ENCODE data around the gene PTPRT. TPM values are rescaled to one million over a fixed set of nuclear protein-coding genes. Genes with fewer than 3 reads are reported as not detected.

PTPRT gene
- total and polyA plus RNA-seq, 7 donors, result under 0.01 to 0.09 (median 0.03) TPM; not detected in 1

DNA sequence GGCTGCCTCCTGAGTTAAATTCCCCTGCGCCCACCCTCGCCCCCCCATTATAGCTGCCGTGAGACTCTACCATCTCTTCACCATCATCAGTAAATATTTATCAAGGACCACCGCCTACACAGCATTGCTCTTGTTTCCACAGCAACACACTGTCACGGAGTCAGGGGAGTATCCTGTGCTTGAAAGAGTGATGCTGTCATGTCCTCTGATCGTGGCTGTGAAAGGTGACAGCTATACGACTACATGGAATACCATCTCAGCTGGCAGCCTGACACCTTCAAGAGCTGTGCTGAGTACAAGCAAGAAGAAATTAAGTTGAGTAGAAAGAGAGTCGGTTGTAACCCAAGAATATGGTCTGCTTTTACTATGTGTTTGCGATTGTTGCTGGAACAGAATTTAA is 3.4 kb downstream of the PTPRT start:
- WGBS, 3 donors, result 58 to 59% (median 59%) methylated on average over 9 of the region's 9 CpGs
- intact Hi-C loops (cut with DNase I), result loop anchor here in 1 of 2 donors (2.0 to 10.0 kb wide), 3 partner anchors 982 to 1448 kb away; no protein-coding TSS in a partner anchor
- ATAC-seq, result no peak
- H3K36me3 ChIP-seq (ENCODE audit: insufficient read depth in 1 of 2, low read depth in 1 of 2), result no peaks in the 10 kb centered on the region
- no peaks in the 10 kb centered on the region for H3K4me1 ChIP-seq
- peaks cover 0 to 49% (median 16%) of the 10 kb centered on the region in 3 donors for H3K27me3 ChIP-seq (ENCODE audit: insufficient read depth in 3 of 3, low read length in 2 of 3)
- no peak overlapping the region for H3K27ac ChIP-seq
- no peaks in the 10 kb centered on the region for H3K9me3 ChIP-seq
- H3K4me3 ChIP-seq, result no peak overlapping the region
- TF ChIP-seq, protein P1, sequence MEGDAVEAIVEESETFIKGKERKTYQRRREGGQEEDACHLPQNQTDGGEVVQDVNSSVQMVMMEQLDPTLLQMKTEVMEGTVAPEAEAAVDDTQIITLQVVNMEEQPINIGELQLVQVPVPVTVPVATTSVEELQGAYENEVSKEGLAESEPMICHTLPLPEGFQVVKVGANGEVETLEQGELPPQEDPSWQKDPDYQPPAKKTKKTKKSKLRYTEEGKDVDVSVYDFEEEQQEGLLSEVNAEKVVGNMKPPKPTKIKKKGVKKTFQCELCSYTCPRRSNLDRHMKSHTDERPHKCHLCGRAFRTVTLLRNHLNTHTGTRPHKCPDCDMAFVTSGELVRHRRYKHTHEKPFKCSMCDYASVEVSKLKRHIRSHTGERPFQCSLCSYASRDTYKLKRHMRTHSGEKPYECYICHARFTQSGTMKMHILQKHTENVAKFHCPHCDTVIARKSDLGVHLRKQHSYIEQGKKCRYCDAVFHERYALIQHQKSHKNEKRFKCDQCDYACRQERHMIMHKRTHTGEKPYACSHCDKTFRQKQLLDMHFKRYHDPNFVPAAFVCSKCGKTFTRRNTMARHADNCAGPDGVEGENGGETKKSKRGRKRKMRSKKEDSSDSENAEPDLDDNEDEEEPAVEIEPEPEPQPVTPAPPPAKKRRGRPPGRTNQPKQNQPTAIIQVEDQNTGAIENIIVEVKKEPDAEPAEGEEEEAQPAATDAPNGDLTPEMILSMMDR (IDR thresholded peaks at IDR 0.05), result no peak
- no peak for DNase-seq

DNA sequence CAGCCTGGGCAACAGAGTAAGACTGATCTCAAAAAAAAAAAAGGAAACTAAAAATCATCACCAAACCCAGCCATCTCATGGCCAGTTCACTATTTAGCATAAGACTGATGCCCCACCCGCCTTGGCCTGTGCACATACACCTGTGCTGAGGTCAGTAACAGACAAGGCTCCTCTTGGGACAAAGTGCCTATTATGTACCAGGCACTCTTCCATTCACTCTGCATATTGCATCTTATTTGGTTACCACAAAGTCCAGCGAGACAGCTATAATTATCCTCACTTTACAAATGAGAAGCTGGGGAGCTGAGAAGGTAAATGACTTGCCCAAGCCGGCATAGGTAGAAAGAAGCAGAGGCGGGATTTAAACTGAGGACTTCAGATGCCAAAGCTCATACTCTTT is 3.8 kb downstream of the PTPRT start:
- H3K36me3 ChIP-seq (ENCODE audit: insufficient read depth in 1 of 2, low read depth in 1 of 2), result no peaks in the 10 kb centered on the region
- ATAC-seq (no peak), DNase-seq (no peak)
- no peak overlapping the region for H3K27ac ChIP-seq
- H3K4me3 ChIP-seq, result no peak overlapping the region
- H3K27me3 ChIP-seq (ENCODE audit: insufficient read depth in 3 of 3, low read length in 2 of 3), result peaks cover 0 to 45% (median 16%) of the 10 kb centered on the region in 3 donors
- H3K9me3 ChIP-seq, result no peaks in the 10 kb centered on the region
- TF ChIP-seq, protein P1 (IDR thresholded peaks at IDR 0.05), result no peak
- intact Hi-C loops (cut with DNase I), result loop anchor here in 1 of 2 donors (2.0 to 10.0 kb wide), 3 partner anchors 981 to 1447 kb away; no protein-coding TSS in a partner anchor
- H3K4me1 ChIP-seq, result no peaks in the 10 kb centered on the region
- WGBS, 3 donors, result 74 to 81% (median 79%) methylated on average over 4 of the region's 4 CpGs

DNA sequence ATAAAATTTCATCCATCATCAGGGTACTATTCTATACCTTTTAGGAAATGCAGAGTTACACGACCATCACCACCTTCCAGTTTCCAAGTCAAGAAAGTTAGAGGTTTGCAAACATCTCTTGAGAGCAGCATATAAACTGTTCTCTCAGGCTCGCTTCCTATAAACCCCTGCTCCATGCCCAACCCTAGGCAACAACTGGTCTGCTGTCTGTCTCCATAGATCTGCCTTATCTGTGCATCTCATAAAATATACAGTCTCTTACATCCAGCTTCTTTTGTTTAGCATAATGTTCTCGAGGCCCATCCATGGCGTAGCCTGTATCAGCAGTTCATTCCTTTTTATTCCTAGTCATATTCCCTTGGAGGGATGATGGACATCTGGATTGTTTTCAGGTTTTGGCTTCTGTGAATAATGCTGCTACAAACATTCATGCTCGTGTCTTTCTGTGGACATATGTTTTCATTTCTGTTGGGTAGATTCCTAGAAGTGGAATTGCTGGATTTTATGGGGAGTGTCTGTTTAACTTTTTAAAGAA is 6.1 kb downstream of the PTPRT start:
- no peaks in the 10 kb centered on the region for H3K36me3 ChIP-seq (ENCODE audit: insufficient read depth in 1 of 2, low read depth in 1 of 2)
- intact Hi-C loops (cut with DNase I), result loop anchor here in 1 of 2 donors (10.0 kb wide), 1 partner anchor 979 kb away; no protein-coding TSS in a partner anchor
- no peak overlapping the region for H3K4me3 ChIP-seq
- no peaks in the 10 kb centered on the region for H3K4me1 ChIP-seq
- ATAC-seq, result no peak
- WGBS, 3 donors, result 36 to 37% (median 37%) methylated on average over 5 of the region's 5 CpGs
- H3K9me3 ChIP-seq, result no peaks in the 10 kb centered on the region
- DNase-seq, result no peak
- TF ChIP-seq, protein P1 (IDR thresholded peaks at IDR 0.05), result no peak
- H3K27me3 ChIP-seq (ENCODE audit: insufficient read depth in 3 of 3, low read length in 2 of 3), result peaks cover 0 to 25% (median 5%) of the 10 kb centered on the region in 3 donors
- H3K27ac ChIP-seq, result no peak overlapping the region

DNA sequence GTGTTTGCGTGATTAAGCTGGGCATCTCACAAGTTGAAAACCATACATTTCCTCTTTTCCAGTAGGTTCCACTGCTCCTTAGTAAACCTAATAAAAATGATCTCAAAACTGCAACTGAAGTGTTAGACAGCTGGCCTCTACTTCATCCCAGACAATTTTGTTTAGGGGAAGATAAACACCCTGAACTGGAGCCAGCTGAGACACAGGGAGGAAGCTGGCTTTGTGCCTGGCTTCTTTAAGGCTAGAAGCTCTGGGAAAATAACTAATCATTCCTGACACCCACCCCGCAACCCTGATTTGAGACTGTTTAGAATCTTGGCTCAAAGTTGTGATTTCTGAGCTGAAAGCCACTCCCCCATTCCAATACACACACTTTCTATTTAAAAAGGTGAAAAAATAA is 11.6 kb downstream of the PTPRT start:
- no peaks in the 10 kb centered on the region for H3K36me3 ChIP-seq (ENCODE audit: insufficient read depth in 1 of 2, low read depth in 1 of 2)
- no peaks in the 10 kb centered on the region for H3K9me3 ChIP-seq
- no peak overlapping the region for H3K27ac ChIP-seq
- intact Hi-C loops (cut with DNase I), result no loop called here
- TF ChIP-seq, protein P1 (IDR thresholded peaks at IDR 0.05), result no peak
- WGBS, 3 donors, result 28 to 35% (median 32%) methylated on average over 2 of the region's 2 CpGs
- no peaks in the 10 kb centered on the region for H3K4me1 ChIP-seq
- no peak for DNase-seq
- no peak overlapping the region for H3K4me3 ChIP-seq
- peaks cover 0 to 3% (median 2%) of the 10 kb centered on the region in 3 donors for H3K27me3 ChIP-seq (ENCODE audit: insufficient read depth in 3 of 3, low read length in 2 of 3)
- no peak for ATAC-seq

DNA sequence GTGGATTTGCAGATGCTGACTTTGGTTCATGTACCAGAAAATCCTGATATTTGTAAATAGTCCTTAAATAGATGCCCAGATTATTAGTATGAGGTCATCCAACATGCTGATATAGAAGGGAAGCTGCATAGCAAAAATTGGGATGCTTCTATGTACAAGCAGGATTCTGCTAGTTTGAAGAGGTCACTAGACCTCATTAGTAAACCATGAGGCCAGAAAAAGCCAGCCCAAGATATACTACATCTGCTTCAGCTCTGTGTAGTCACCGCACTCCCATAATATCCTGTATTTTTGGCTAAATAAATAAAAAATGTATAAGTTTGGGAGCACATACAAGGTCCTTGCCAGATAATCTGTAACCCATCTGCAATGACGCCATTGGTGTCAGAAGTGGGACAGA is 13.0 kb downstream of the PTPRT start:
- Histone ChIP-seq H3K36me3 (ENCODE audit: insufficient read depth in 1 of 2, low read depth in 1 of 2) (no peaks in the 10 kb centered on the region), H3K4me3 (no peak overlapping the region), H3K27me3 (ENCODE audit: insufficient read depth in 3 of 3, low read length in 2 of 3) (peaks cover 0 to 3% (median 2%) of the 10 kb centered on the region in 3 donors), H3K9me3 (no peaks in the 10 kb centered on the region), H3K4me1 (no peaks in the 10 kb centered on the region), H3K27ac (no peak overlapping the region)
- WGBS, 3 donors, result 86 to 88% (median 88%) methylated on average over 2 of the region's 2 CpGs
- intact Hi-C loops (cut with DNase I), result no loop called here
- ATAC-seq (no peak), DNase-seq (no peak)
- TF ChIP-seq, protein P1 (IDR thresholded peaks at IDR 0.05), result no peak
